MV-4-11 (cell line): ENCODE results near the gene USP12.
"Not testable (repeated sequence)": the region's sequence is repeated elsewhere in the genome, so short reads cannot be mapped to it uniquely, and the experiment has no call there.

Experiments
- DNase-seq: peaks from one replicate; lab custom pipeline; 2025; lab: John Stamatoyannopoulos, UW

The USP12 gene

GRCh38 chr13:27073186-27073585 lies 98.4 kb downstream of the USP12 start:
- no peak for DNase-seq

GRCh38 chr13:27066123-27066522 lies 105.5 kb downstream of the USP12 start:
- DNase-seq: not testable (repeated sequence)

GRCh38 chr13:27065582-27065981 lies 106.0 kb downstream of the USP12 start:
- DNase-seq: no peak

GRCh38 chr13:27064252-27064995 lies 107.2 kb downstream of the USP12 start:
- DNase-seq: no peak

GRCh38 chr13:27057817-27058216 lies 113.8 kb downstream of the USP12 start:
- no peak for DNase-seq

- no peak for DNase-seq
These were observed 116.1 kb downstream of the USP12 start for GRCh38 chr13:27055526-27055925.

- DNase-seq: no peak
These were observed 116.9 kb downstream of the USP12 start for GRCh38 chr13:27054760-27055159.

GRCh38 chr13:27053902-27054595 lies 117.6 kb downstream of the USP12 start:
- DNase-seq: no peak

GRCh38 chr13:27053210-27053884 lies 118.3 kb downstream of the USP12 start:
- DNase-seq: no peak

- DNase-seq: no peak
These were observed 118.9 kb downstream of the USP12 start for GRCh38 chr13:27052551-27053208.

- no peak for DNase-seq
These were observed 124.5 kb downstream of the USP12 start for GRCh38 chr13:27047081-27047480.

GRCh38 chr13:27044837-27045570 lies 126.6 kb downstream of the USP12 start:
- DNase-seq: no peak

GRCh38 chr13:27043013-27043412 lies 128.6 kb downstream of the USP12 start:
- peak; percentile 57 for DNase-seq

- no peak for DNase-seq
These were observed 130.3 kb downstream of the USP12 start for GRCh38 chr13:27041341-27041740.

GRCh38 chr13:27040826-27041108 lies 130.8 kb downstream of the USP12 start:
- DNase-seq: no peak

GRCh38 chr13:27039171-27039701 lies 132.4 kb downstream of the USP12 start:
- no peak for DNase-seq

GRCh38 chr13:27038323-27038722 lies 133.3 kb downstream of the USP12 start:
- DNase-seq: no peak

- DNase-seq: no peak
These were observed 134.0 kb downstream of the USP12 start for GRCh38 chr13:27037571-27037970.

GRCh38 chr13:27037171-27037570 lies 134.4 kb downstream of the USP12 start:
- DNase-seq: no peak

- DNase-seq: no peak
These were observed 135.2 kb downstream of the USP12 start for GRCh38 chr13:27036236-27036981.

- DNase-seq: no peak
These were observed 135.7 kb downstream of the USP12 start for GRCh38 chr13:27035892-27036235.
